Ammon's horn (tissue), 1 donor: Measurements from ENCODE around the gene PROKR2.

Source experiments
- DNase-seq: peaks from one replicate; pipeline ENCODE4 v3.0.0-alpha.2; 2016; ENCODE audit warnings: low spot score

PROKR2 gene

DNA sequence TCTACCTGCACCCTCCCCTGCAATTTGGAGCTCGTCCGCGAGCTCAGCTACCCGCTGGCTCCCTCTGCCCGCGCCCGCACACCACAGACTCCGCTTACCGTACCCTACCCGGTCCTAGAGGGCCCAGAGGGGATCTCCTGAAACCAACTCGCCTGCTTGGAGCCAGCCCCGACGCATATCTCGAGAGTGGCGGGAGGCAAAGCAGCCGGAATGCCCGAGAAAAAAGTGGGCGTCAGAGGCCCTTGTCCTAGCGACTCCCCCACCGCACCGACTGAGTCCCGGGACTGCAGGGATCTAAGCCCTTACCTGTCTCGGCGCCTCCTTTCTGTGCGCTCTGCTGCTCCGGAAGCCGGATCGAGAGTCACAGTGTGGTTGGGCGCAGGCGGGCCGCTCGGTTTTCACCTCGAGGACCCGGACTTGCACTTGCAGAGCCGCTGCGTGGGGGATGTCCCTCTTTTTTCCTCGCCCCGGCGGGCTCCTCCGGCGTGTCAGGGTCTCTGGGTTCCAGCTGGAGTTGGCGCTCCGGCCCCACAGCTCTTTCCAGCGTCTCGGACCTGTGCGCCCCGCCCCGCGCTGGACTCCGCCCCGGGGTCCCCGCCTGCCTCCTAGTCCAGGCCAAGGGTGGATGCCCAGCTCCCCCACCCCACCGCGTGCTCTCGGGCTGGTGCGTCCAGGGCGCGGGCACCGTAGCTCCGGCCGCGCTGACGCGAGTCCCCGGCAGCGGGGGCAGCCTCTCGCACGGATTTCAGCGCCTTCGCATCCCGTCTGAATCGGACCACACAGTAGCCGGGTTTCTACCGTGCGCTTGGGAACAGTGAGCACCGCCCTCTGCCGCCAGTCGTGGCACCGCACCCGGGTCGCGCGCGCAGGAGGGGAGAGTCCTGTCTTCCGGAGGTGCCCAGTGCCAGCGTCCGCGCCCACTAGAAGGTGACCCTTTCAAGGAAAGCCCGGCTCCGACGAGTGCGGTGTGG is at the start of gene PROKR2:
Gene PROKR2 (minus strand): TSS at position 767 of the 971 bp plus-strand sequence. CDS start 2,585 bp downstream, outside the sequence.
- no peak for DNase-seq

DNA sequence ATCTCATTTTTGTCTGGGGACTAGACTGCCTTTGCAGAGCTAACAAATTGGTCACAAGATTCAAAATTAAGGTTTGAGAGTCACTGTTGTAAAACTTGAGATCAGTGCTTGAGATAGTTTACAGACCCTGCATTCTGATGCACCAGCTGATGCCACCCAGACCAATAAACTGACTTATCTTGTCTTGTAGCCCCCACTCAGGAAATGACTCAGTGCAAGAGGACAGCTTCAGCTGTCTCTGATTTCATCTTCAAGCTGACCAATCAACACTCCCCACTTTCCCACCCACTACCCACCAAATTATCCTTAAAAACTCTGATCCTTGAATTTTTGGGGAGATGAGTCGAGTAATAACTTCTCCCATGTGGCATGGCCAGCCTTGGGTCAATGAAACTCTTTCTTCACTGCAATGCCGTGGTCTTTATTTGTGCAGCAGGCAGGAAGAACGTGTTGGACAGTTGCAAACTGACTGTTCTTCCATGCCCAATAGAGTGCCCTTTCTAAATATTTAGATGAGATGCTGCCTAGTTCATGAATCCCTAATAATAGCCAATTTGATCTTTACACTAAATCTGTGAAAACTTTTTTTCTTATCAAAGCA is 48.3 kb upstream of the PROKR2 start:
- no peak for DNase-seq

DNA sequence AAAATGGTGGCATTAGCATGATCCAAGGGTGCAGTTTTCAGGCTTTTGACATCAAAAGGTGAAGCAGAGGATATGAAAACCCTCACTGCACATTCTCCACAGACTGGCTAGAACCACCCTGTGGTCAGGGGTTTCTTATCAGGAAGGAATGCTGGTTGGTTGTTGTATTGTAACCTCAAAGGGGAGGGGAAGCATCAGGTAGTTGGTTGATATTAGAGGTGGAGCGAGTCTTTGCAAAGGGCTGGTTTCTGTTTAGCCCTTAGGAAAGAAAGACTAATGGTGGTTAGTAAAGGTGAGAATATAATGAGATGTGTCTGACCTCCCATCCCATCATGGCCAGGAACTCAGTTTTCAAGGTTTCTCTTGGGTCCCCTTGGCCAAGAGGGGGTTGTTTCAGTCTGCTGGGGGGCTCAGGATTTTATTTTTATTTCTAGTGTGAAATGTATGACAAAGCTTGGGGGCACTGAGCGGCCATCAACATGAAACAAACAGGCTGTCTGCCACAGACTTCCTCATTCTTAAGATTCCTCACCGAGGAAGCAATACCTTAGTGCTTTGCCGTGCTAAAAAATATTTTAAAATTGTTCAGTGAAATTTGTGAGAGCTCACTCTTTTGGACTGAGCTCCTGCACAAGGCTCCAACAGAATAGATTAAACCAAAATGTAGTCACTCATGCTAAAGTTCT is 47.5 kb upstream of the PROKR2 start:
- no peak for DNase-seq

DNA sequence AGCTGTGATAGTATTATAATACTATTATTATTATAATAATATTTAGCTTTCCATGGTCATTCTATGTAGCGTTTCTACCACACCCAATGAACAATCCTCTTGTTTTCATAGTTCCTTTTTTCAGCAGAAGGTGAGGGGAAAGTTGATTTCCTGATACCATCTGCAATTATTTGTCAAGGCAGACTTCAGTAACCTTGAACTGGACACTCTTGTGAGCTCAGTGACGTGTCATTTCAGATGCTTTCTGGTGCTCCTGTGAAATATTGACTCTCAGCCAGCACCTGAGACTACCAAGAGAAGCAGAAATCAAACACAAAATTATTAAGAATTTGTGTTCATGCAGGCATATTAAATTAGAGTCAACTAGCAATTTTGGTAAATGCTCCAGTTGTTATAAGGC is 46.0 kb upstream of the PROKR2 start:
- no peak for DNase-seq

DNA sequence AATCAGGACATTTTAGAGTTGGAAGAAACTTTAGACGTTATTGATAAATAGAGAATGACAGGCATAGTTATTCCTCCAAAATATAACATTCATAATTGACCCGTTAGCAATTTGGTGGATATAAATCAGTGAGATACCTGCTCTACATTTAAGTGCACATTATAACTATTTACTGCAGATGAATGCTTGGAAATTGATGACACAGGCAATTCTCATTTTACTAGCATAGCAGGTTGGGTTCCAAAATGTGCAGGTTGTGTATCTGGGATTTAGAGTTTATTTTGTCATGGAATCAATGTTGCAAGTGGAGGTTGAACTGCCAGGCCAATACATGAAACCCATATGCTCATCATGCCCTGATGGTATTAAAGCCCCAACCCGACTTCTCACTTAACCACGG is 44.4 kb upstream of the PROKR2 start:
- no peak for DNase-seq

DNA sequence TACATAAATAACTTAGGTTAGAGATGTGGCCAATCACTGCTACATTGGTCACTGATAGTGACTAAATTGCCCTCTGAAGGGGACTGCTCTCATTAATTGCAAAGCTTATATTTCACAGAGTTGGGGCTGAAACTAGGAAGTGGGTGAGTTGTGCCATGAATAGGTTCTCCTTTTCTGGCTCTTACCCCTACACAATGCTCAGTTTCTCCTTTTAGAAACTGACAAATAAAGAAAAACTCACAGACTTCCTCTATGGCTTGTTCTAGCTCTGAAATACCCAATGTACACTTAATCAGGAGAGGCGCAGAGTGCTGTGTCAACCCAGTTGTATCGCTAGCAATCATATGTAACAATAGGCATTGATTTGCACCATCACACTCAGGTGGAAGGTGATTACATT is 41.2 kb upstream of the PROKR2 start:
- peak; percentile 18 for DNase-seq

DNA sequence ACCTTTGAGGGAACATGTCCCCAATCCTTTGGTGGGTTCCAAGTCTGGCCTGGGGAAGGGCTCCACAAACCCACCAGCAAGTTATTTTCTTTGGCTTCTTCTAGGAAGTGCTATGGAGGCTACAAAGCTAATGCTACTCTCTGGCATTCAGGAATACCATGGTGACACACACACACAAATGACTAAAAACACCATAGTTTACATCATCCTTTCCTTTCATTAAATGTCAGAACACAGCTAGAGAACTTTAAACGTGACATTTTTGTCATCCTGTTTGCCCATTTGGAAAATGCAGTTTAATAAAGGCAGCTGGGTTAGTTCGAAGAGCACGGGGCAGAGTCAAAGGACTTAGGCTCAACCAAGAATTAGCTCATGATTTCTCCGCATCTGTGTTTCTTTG is 40.2 kb upstream of the PROKR2 start:
- DNase-seq = no peak

DNA sequence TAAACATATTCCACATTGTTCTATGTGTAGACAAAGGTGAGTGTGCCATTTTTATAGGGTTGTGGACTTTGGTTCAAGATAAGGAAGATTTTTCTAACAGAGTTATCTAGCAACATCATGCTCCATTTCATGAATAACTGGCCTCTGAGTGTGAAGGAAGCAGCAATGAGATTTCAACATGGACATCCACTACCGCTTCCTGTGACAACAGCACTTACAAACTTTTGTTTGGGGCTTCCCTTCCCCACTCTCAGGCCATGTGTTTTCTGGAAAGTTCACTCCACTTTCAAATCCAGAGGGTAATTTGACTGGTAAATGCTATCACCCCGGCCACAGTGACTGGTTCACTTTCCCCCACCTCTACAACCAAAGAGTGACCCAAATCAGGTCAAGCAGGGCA is 38.1 kb upstream of the PROKR2 start:
- DNase-seq = no peak

DNA sequence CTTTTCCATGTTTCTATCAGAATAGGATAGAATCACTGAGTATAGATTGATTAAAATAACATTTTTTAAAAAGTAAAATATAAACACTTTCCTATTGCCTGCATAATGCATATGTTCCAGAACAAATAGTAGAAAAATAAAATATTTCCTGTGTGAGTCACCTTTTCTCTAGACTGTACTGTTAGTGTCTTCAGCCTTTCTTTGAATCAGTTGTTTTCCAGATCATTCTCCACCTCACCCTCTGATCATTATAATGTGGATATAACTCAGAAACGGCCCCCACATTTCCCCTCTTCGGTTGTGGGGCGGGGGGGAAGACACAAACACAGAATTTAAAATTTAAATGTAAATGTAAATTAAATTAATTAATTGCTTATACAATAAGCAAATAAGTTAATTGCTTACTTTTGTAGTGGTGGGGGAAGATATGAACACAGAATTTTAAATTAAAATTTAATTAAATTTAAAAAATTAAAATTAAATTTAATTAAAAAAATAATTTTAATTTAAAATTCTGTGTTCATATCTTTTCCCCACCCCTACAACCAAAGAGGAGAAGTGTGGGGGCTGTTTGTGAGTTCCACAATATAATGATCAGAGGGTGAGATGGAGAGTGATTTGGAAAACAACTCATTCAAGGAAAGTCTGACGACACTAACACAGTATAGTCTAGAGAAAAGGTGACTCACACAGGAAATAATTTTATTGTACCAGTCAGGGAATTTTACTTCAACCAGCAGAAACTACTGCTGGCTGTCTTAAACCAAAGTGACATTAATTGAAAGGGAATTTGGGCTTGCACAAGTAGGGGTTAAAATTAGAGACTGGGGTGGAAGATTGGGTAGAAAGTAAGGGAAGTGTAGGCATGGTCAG is 37.1 kb upstream of the PROKR2 start:
- DNase-seq = no peak

DNA sequence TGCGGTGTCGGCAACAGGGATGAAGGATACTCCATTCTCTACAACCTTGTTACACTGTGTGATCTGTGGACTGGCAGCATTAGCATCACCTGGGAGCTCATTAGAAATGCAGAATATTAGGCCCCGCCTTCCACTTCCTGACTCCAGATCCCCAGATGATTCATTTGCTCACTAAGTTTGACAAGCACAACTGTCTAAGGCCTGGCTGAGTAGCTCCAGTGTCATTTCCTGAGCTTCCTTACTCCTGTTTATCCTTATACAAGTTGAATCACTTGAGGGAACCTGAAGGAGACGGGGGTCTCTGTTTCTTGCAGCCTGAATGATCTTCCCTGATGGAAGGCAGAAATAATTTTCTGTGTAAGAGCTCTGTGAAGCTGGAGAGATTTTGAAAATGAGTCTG is 32.7 kb upstream of the PROKR2 start:
- DNase-seq = no peak

DNA sequence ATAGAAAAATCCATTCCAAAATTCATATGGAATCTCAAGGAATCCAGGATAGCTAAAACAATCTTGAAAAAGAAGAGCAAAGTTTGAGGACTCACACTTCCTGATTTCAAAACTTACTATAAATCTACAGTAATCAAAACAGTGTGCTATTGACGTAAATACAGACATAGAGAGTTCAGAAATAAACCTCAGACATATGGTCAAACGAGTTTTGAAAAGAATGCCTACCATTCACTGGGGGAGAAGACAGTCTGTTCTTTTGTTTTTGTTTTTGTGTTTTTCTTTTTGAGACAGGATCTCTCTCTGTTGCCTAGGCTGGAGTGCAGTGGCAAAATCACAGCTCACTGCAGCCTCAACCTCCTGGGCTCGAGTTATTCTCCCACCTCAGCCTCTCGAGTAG is 25.3 kb upstream of the PROKR2 start:
- DNase-seq = no peak

DNA sequence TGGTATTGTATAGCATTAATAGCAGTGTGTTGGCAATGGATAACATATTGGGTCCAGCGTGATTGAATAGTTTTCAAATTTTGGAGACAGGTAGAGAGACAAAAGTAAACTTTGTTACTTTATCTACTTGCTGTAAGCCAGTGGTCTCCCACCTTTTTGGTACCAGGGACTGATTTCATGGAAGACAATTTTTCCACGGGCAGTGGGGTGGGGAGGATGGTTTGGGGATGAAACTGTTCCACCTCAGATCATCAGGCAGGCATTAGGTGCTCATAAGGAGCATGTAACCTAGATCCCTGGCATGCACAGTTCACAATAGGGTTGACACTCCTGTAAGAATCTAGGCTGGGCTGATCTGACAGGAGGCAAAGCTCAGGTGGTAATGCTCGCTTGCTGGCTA is 14.6 kb upstream of the PROKR2 start:
- DNase-seq = no peak

DNA sequence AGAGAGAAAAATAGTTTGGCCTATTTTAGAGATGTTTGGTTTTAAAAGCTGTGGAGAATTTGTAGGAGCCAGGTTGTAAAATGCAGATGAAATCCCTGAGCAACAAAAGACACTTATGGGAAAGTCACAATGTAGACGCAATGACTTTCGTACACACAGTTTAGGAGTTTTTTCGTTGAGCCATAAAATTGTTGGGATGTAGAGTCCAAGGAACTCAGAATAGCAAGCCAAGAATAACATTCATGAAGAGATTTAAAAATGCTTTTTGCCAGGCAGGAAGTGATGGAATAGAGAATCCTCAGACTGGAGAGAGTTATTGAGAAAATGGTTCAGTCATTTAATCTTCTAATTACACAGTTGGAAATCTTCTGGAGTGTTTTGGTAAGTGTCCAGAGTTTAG is 11.5 kb upstream of the PROKR2 start:
- DNase-seq = no peak

DNA sequence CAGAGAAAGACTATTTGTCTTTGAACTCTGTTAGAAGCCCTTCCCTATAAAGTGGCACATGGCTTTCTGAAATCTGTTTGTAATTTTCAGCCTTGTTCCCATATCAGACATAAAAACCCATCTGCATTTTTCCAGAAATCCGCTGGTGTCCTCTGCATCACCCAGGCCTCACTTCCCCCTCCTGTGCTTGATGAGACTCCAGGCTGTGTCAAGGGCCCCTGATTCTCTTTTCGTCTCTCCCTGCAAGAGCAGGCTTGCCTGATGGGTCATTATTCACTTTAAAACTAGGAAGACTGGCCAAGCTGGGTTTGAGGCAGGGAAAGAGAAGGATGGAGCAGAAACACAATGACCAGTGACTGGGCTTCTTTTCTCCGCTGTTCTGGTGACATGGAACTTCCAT is 10.6 kb upstream of the PROKR2 start:
- no peak for DNase-seq

DNA sequence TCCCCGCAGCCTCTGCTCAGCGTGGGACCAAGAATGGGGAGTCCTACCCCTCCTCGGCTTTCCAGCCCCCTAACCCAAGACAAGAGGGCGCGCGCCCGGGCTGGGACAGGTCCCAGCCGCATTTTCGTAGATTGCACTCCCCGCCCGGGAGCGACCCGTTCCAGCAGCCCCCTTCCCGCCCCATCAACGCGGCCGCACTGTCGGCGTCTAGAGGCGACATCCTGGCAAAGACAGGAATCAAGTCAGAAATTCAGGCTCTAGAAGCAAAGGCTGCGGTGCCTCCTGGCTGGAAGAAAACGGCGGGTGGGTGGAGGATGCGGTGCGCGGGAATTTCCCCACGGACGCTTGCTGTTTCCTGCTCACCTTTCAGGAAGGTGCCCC is 957 bp downstream of the PROKR2 start:
- DNase-seq = no peak

DNA sequence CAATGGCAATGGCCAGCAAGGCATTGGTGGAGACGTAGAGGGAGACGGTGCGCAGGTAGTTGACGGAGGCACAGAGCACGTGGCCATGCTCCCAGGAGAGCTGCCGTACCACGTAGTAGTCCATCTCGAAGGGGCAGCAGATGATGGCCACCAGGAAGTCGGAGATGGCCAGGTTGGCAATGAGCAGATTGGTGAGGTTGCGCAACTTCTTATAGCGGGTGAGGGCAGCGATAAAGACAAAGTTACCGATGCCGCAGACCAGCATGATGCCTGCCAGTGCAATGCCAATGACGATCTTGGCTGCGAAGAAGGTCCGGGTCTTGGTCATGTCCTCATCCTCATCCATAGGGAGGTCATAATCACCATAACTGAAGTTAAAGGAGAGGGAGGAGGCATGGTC is 2.8 kb downstream of the PROKR2 start:
- no peak for DNase-seq

DNA sequence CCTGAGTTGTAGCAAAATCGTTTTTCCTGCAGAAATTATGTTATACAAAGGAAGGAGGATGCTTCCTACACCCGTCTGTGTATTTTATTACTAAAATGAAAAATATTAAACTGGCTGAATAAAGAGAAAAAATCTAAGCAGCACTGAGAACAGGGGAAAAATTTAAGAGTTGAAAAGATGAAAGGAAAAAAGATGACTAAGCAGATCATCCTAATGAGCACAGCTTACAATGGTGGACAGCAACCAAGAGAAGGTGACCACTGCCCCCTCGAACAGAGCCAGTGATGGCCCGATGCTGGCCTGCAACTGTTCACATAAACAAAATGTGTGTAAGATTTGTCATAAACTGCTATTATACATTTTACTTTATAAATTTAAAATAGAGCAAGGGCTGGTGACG is 4.2 kb downstream of the PROKR2 start:
- DNase-seq = no peak

DNA sequence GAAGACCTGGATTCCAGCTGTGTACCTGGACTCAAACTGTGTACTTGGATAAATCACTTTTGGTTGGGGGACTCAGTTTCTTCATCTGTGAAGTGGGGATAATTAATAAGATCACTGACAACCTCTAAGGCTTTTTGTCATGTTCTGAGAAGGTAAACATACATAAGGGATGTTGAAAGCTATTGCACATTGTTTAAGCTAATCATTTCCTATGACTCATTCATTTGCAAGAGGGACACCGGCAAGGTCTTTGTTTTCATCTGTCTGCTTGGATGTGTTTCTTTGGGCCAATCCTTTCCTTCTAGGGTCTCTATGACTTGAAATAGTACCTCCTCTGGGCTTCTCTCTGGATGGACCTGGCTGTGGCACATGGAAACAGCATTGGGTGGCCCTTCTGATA is 6.8 kb downstream of the PROKR2 start:
- no peak for DNase-seq

DNA sequence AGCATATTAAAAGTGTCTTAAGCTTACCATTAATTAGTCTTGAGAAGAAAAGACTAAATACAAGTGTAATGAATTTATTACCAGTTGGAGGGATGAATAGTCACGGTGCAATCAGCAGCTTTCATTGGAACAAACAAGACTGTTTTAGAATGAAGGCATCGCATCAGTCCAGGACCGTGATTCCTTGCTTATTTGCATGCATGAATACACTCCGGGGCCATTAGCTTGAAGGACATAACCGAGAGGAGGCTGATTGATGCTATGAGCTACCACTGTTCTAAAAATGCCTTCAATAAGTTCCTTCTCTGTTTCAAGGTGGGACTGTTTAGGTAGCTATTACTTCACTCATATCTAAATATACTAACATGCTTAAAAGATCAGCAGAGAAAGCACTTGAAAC is 17.9 kb downstream of the PROKR2 start:
- no peak for DNase-seq

DNA sequence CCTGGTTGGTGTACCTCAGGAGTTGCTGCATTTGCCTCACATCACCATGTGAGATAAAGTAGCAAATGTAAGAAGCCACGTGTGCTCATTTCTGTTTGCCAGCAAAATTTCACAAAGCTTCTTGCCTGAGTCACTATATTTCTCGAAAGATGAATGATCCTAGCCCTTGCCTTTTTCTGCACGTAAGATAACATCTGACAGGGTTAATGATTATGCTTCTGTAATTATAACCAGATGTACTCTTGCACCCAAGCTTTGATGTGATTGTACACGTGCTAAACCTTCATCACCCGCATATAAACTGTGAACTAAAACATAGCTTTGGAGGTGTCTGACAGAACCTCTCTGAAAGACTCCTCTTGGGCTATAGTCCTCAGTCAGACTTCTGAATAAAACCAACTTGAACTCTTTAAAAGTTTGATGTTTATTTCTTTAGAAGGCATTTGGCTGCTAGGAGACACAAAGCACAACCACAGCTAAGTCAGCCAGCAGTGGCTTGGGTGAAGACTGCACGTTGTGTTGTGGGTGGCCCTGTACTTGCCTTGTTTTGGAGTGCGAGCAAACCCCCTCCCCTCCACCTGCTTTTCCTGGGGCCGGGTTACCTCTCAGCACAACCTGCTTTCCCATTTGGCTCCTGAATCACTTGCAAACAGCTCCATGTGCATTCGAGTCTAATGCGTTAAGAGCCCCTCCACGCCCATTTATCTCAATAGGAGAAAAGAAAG is 19.3 kb downstream of the PROKR2 start:
- DNase-seq = no peak

DNA sequence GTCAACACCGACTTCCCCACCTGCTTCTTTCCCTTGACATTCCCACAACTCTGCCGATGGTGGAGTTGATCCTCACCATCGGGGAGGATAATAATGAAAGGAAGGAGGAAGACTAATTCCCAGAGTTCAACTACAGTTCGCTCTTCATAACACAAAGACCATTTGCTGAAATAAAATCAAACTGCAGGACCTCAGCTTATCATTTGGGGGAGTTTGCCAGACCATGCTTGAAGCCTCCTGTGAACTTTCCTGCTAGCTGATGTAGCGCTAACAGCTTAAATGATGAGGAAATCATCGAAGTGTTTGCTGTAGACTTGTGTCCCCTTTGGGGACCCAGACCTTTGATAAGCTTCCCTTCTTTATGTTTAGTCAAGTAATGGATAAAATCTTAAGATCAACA is 26.2 kb downstream of the PROKR2 start:
- no peak for DNase-seq
